Neural crest cell (in vitro differentiated cells): ENCODE measurements around the gene GRAMD4. TPM values are rescaled to one million over a fixed set of nuclear protein-coding genes. Genes with fewer than 3 reads are reported as not detected.
"Not testable (repeated sequence)": the region's sequence is repeated elsewhere in the genome, so short reads cannot be mapped to it uniquely, and the experiment has no call there.

ENCODE experiments used
- DNase-seq: peaks from one replicate; pipeline ENCODE4 v3.0.0; 2021; ENCODE audit warnings: low read depth, mixed read lengths, low spot score
- H3K27ac Mint-ChIP-seq: one replicate; pipeline ENCODE4 v1.8.0; 2021; ENCODE audit warnings: mild to moderate bottlenecking, mixed read lengths; ENCODE audit not compliant: unreplicated experiment
- H3K27me3 Mint-ChIP-seq: 2 replicates; pipeline ENCODE4 v1.8.0; 2021; ENCODE audit warnings: low read depth, mild to moderate bottlenecking, mixed read lengths
- H3K36me3 Mint-ChIP-seq: 2 replicates; pipeline ENCODE4 v1.8.0; 2021; ENCODE audit warnings: low read depth, mild to moderate bottlenecking, mixed read lengths
- H3K4me1 Mint-ChIP-seq: 2 replicates; pipeline ENCODE4 v1.8.0; 2021; ENCODE audit warnings: mixed read lengths
- H3K4me3 Mint-ChIP-seq: one replicate; pipeline ENCODE4 v1.8.0; 2021; ENCODE audit warnings: mild to moderate bottlenecking, mixed read lengths
- H3K9me3 Mint-ChIP-seq: 2 replicates; pipeline ENCODE4 v1.8.0; 2021; ENCODE audit warnings: mixed read lengths
- total RNA-seq: library from RNA; stranded (reverse); gene quantifications from 2 replicates; pipeline ENCODE4 v1.2.1, GENCODE V29; 2021
- TF ChIP-seq, protein P1 (sequence below): fragments of 200-600 bp; sonication (generic); conservative IDR thresholded peaks from 2 replicates; pipeline ENCODE4 v1.5.0; 2021; ENCODE audit warnings: antibody characterized with exemption, mild to moderate bottlenecking

GRAMD4 gene
- total RNA-seq, 1 donor from 2014 or later = 34.1 TPM

- no peak for DNase-seq
- Mint-ChIP-seq H3K36me3 (peaks cover 10% of the 10 kb centered on the region), H3K4me1 (peaks cover 36% of the 10 kb centered on the region), H3K9me3 (peaks cover 4% of the 10 kb centered on the region), H3K27ac (peak overlapping the region; percentile 84), H3K4me3 (peak overlapping the region; percentile 11), H3K27me3 (no peaks in the 10 kb centered on the region)
- TF ChIP-seq, protein P1, sequence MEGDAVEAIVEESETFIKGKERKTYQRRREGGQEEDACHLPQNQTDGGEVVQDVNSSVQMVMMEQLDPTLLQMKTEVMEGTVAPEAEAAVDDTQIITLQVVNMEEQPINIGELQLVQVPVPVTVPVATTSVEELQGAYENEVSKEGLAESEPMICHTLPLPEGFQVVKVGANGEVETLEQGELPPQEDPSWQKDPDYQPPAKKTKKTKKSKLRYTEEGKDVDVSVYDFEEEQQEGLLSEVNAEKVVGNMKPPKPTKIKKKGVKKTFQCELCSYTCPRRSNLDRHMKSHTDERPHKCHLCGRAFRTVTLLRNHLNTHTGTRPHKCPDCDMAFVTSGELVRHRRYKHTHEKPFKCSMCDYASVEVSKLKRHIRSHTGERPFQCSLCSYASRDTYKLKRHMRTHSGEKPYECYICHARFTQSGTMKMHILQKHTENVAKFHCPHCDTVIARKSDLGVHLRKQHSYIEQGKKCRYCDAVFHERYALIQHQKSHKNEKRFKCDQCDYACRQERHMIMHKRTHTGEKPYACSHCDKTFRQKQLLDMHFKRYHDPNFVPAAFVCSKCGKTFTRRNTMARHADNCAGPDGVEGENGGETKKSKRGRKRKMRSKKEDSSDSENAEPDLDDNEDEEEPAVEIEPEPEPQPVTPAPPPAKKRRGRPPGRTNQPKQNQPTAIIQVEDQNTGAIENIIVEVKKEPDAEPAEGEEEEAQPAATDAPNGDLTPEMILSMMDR = no peak
Measured at GRCh38 chr22:46641811-46642266, 21.7 kb downstream of the GRAMD4 start.

DNA sequence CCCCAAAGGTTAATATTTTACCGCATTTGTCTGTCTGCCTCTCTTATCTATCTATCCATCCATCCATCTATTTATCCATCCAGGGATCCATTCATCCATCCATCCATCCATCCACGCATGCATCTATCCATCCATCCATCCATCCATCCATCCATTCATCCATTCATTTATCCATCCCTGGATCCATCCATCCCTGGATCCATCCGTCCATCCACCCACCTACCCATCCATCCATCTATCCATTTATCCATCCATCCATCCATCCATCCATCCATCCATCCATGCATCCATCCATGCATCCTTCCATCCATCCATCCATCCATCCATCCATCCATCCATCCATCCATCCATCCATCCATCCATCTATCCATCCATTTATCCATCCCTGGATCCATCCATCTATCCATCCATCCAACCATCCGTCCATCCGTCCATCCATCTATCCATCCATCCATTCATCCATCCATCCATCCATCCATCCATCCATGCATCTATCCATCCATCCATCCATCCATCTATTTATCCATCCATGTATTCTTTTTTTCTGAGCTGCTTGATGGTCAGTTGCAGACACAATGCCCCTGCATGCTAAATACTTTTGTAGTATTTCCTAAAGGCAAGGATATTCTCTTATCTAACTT, 22.8 kb downstream of the GRAMD4 start:
- H3K27ac Mint-ChIP-seq, H3K9me3 Mint-ChIP-seq, DNase-seq, H3K4me3 Mint-ChIP-seq, H3K27me3 Mint-ChIP-seq: not testable (repeated sequence)
- Mint-ChIP-seq H3K4me1 (peaks cover 36% of the 10 kb centered on the region), H3K36me3 (peaks cover 10% of the 10 kb centered on the region)

DNA sequence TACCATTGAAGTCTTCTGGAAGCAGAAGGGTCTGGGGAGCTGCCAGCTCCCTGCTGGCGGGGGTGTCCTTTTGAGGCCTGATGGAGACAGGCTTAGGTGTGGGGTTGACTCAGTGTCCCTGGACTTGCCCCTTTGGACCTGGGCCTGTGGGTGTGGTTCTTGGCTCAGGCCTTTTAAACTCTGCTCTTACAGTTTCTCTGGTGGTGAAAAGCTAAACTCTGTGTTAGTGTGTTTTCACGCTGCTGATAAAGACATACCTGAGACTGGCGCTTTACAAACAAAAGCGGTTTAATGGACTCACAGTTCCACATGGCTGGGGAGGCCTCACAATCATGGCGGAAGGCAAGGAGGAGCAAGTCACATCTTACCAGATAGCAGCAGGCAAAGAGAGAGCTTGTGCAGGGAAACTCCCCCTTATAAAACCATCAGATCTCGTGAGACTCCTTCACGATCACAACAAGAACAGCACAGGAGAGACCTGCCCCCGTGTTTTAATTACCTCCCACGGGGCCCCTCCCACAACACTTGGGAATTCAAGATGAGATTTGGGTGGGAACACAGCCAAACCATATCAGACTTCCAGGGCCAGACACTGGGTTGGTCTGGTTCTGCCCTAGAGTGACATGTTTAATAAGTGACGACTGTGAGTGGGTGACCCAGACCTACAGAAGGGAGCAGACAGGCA, 26.5 kb downstream of the GRAMD4 start:
- TF ChIP-seq, protein P1 = no peak
- H3K4me1 Mint-ChIP-seq = peaks cover 32% of the 10 kb centered on the region
- no peaks in the 10 kb centered on the region for H3K27me3 Mint-ChIP-seq
- peaks cover 10% of the 10 kb centered on the region for H3K36me3 Mint-ChIP-seq
- H3K9me3 Mint-ChIP-seq = peaks cover 4% of the 10 kb centered on the region
- H3K27ac Mint-ChIP-seq = no peak overlapping the region
- no peak for DNase-seq
- no peak overlapping the region for H3K4me3 Mint-ChIP-seq

DNA sequence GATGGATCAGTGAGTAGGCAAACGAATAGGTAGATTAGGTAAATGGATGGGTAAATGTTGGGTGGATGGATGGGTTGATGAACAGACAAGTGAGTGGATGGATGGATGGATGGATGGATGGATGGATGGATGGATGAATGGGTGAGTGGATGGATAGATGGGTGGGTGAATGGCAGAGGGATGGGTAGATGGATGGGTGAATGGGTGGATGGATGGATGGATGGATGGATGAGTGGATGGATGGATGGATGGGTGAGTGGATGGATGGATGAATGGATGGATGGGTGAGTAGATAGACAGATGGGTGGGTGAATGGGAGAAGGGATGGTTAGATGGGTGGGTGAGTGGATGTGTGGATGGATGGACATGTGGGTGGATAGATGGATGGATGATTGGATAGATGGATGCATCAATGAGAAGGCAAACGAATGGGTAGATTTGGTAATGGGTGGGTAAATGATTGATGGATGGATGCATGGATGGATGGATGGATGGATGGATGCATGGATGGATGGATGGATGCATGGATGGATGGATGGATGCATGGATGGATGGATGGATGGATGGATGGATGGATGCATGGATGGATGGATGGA, 28.1 kb downstream of the GRAMD4 start:
- H3K9me3 Mint-ChIP-seq, DNase-seq, H3K36me3 Mint-ChIP-seq, H3K27ac Mint-ChIP-seq, H3K4me3 Mint-ChIP-seq, H3K27me3 Mint-ChIP-seq: not testable (repeated sequence)
- H3K4me1 Mint-ChIP-seq = peaks cover 28% of the 10 kb centered on the region

DNA sequence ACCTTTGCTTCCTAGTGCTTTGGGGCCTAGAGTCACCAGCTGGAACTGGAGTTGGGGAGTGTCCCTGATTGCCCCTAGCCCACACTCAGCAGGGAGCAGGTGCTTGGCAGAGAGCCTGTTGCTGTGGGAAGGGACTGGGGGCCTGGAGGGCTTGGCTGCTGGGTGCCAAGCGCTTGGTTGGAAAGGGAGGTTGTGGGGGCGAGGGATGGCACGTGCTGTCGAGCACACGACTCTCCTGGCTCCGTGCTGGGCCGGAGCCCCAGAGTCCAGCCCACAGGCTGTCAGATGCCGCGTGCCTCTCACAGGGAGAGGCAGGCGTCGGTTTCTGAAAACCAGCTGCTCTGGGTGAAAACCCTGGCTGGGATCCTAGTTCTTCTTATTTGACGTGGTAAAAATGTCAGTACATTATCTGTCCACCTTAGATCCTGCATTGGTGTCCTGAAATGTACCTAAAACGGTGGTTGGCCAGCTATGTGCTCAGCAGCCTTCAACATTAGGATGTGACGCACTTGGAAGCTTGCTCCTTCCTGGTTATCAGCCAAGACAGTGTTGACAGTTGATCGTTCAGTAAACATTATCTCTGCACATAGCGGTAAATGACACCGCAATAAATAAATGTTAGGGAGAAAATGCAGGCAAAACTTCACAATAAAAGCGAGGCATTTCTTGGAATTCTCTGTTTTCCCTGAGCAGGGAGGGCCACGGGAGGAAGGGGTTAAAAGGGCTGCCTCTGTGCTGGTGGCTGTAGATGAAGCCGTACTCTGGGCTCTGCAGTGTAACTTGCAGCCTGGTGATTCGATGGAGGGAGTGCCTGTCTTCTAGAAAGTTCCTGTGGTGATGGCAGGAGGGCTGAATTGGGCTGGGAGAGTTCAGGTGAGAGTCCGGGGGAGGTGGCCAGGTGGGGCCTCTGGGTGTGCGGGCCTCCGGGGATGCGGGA, 29.2 kb downstream of the GRAMD4 start:
- TF ChIP-seq, protein P1 = no peak
- Mint-ChIP-seq H3K4me1 (peaks cover 22% of the 10 kb centered on the region), H3K27ac (no peak overlapping the region), H3K9me3 (no peaks in the 10 kb centered on the region), H3K27me3 (no peaks in the 10 kb centered on the region), H3K36me3 (peaks cover under 1% of the 10 kb centered on the region), H3K4me3 (no peak overlapping the region)
- DNase-seq = no peak
